Esophagus muscularis mucosa (tissue), 4 donors: ENCODE results near the gene ARHGEF10L. TPM values are rescaled to one million over a fixed set of nuclear protein-coding genes. Genes with fewer than 3 reads are reported as not detected.

Experiments used
- DNase-seq: peaks from one replicate; pipeline ENCODE4 v3.0.0-alpha.2; 2017; ENCODE audit errors: extremely low spot score
- H3K27ac ChIP-seq, 4 donors: fragments of 200-600 bp; sonication (generic); replicated peaks in 1 of 4; 1 replicate in 3 of 4; 2 replicates in 1 of 4; pipeline ENCODE4 v1.5.1; 2016 to 2019; ENCODE audit warnings: mild to moderate bottlenecking in 1 of 4
- H3K27me3 ChIP-seq, 4 donors: fragments of 200-600 bp; sonication (generic); one replicate each; pipeline versions ENCODE4 v1.5.1 to v1.6.0; 2016 to 2019
- H3K36me3 ChIP-seq, 4 donors: fragments of 200-600 bp; sonication (generic); one replicate each; pipeline ENCODE4 v1.5.1; 2016 to 2019
- H3K4me1 ChIP-seq, 4 donors: fragments of 200-600 bp; sonication (generic); one replicate each; pipeline ENCODE4 v1.5.1; 2016 to 2019
- H3K4me3 ChIP-seq, 4 donors: fragments of 200-600 bp; sonication (generic); 1 replicate in 2 of 4; 2 replicates in 2 of 4; pipeline ENCODE4 v1.5.1; 2016 to 2019; ENCODE audit warnings: mild to moderate bottlenecking in 4 of 4, moderate library complexity in 1 of 4
- H3K9me3 ChIP-seq, 4 donors: fragments of 200-600 bp; sonication (generic); 1 replicate in 3 of 4; 2 replicates in 1 of 4; pipeline ENCODE4 v1.5.1; 2016 to 2019
- CTCF ChIP-seq, 3 experiments: fragments of 200-600 bp in 2 of 3; fragments of 450-650 bp in 1 of 3; sonication (generic) in 2 of 3; IDR thresholded peaks; one replicate each; pipeline ENCODE4 v1.5.1; 2017 to 2019; ENCODE audit warnings: antibody characterized with exemption in 3 of 3, mild to moderate bottlenecking in 2 of 3, moderate library complexity in 1 of 3
- EP300 ChIP-seq: sonication (generic); formaldehyde crosslinking; IDR thresholded peaks from one replicate; pipeline ENCODE4 v1.6.1; 2017; ENCODE audit warnings: antibody characterized with exemption
- POLR2A ChIP-seq: fragments of 450-650 bp; IDR thresholded peaks from one replicate; pipeline ENCODE4 v1.6.1; 2017; ENCODE audit warnings: antibody characterized with exemption, moderate library complexity, mild to moderate bottlenecking, low read depth
- POLR2AphosphoS5 ChIP-seq, 2 donors: sonication (generic); formaldehyde crosslinking; IDR thresholded peaks; one replicate each; pipeline ENCODE4 v1.6.1; 2017; ENCODE audit warnings: antibody characterized with exemption in 2 of 2
- WGBS: methylation state at CpG from one replicate; pipeline ENCODE4 v1.1.5; 2018; 5-methylcytosine and 5-hydroxymethylcytosine counted together
- intact Hi-C: fragments of 100-400 bp; cut with DNase I; formaldehyde crosslinking; loops from one replicate; pipeline ENCODE4 v1.15.1; 2023
- total RNA-seq, 4 donors: library from RNA; depleted of rRNA; stranded (reverse); fragments of >200 nt; gene quantifications; one replicate each; pipeline versions ENCODE4 v1.1.0 to v1.2.1, GENCODE V29; 2016

The ARHGEF10L gene
- total RNA-seq, 4 donors from 2014 or later, result 46.6 to 93.0 (median 66.9) TPM

- WGBS, result 95% methylated on average over 2 of the region's 2 CpGs
- Histone ChIP-seq H3K36me3 (no peaks in the 10 kb centered on the region), H3K27me3 (peaks cover 0 to 39% (median 0%) of the 10 kb centered on the region in 4 donors), H3K4me3 (no peak overlapping the region), H3K27ac (no peak overlapping the region), H3K4me1 (no peaks in the 10 kb centered on the region), H3K9me3 (no peaks in the 10 kb centered on the region)
- intact Hi-C loops, result no loop called here
- DNase-seq, result no peak
- TF ChIP-seq EP300 (no peak), POLR2AphosphoS5 (IDR thresholded peaks at IDR 0.05) (no peak), POLR2A (no peak), CTCF (IDR thresholded peaks at IDR 0.05) (no peak)
Measured at GRCh38 chr1:17721444-17721843, 181.9 kb downstream of the ARHGEF10L start.

- no peak overlapping the region for H3K27ac ChIP-seq
- no peak overlapping the region for H3K4me3 ChIP-seq
- peaks cover 0 to 35% (median 0%) of the 10 kb centered on the region in 4 donors for H3K27me3 ChIP-seq
- H3K4me1 ChIP-seq, result no peaks in the 10 kb centered on the region
- intact Hi-C loops, result no loop called here
- 60% methylated on average over 6 of the region's 6 CpGs for WGBS
- H3K9me3 ChIP-seq, result no peaks in the 10 kb centered on the region
- TF ChIP-seq EP300 (no peak), POLR2A (no peak), CTCF (IDR thresholded peaks at IDR 0.05) (no peak), POLR2AphosphoS5 (IDR thresholded peaks at IDR 0.05) (no peak)
- H3K36me3 ChIP-seq, result no peaks in the 10 kb centered on the region
- DNase-seq, result no peak
Measured at GRCh38 chr1:17723684-17724083, 184.2 kb downstream of the ARHGEF10L start.

GRCh38 chr1:17724150-17724549, 184.7 kb downstream of the ARHGEF10L start:
- no peaks in the 10 kb centered on the region for H3K36me3 ChIP-seq
- no peak for DNase-seq
- TF ChIP-seq EP300 (no peak), POLR2AphosphoS5 (IDR thresholded peaks at IDR 0.05) (no peak), CTCF (IDR thresholded peaks at IDR 0.05) (no peak), POLR2A (no peak)
- peaks cover 0 to 39% (median 0%) of the 10 kb centered on the region in 4 donors for H3K27me3 ChIP-seq
- no peak overlapping the region for H3K27ac ChIP-seq
- H3K4me3 ChIP-seq, result no peak overlapping the region
- 82% methylated on average over 6 of the region's 6 CpGs for WGBS
- intact Hi-C loops, result no loop called here
- H3K4me1 ChIP-seq, result no peaks in the 10 kb centered on the region
- no peaks in the 10 kb centered on the region for H3K9me3 ChIP-seq

- TF ChIP-seq EP300 (no peak), CTCF (IDR thresholded peaks at IDR 0.05) (no peak)
- no peaks in the 10 kb centered on the region for H3K4me1 ChIP-seq
- WGBS, result 90% methylated on average over 8 of the region's 9 CpGs
- no peak overlapping the region for H3K27ac ChIP-seq
- no peak overlapping the region for H3K4me3 ChIP-seq
- no peaks in the 10 kb centered on the region for H3K36me3 ChIP-seq
- DNase-seq, result no peak
- peaks cover 0 to 50% (median 0%) of the 10 kb centered on the region in 4 donors for H3K27me3 ChIP-seq
- intact Hi-C loops, result no loop called here
- H3K9me3 ChIP-seq, result no peaks in the 10 kb centered on the region
Measured at GRCh38 chr1:17725084-17725719, 185.7 kb downstream of the ARHGEF10L start.
